DOHH2 (cell line): Measurements from ENCODE around the gene PACRG.

ENCODE experiments used
- H3F3A ChIP-seq: fragments of 200-600 bp; sonication (generic), shearing (Covaris generic); 2 replicates; pipeline ENCODE4 v1.6.0; 2016; ENCODE audit warnings: antibody characterized with exemption, mild to moderate bottlenecking; ENCODE audit not compliant: control insufficient read depth, insufficient read depth
- H3K27ac ChIP-seq: fragments of 200-600 bp; sonication (generic); 2 replicates; pipeline ENCODE4 v1.5.1; 2014; ENCODE audit warnings: low read depth, mild to moderate bottlenecking, low read length, moderate library complexity
- H3K27me3 ChIP-seq: fragments of 200-600 bp; sonication (generic); 2 replicates; pipeline ENCODE4 v1.6.1; 2014; ENCODE audit warnings: mild to moderate bottlenecking, low read length, mixed read lengths; ENCODE audit not compliant: control insufficient read depth
- H3K36me3 ChIP-seq: fragments of 200-600 bp; sonication (generic); 2 replicates; pipeline ENCODE4 v1.6.1; 2014; ENCODE audit warnings: mild to moderate bottlenecking, low read length, moderate library complexity, mixed read lengths; ENCODE audit not compliant: control insufficient read depth
- H3K4me1 ChIP-seq: fragments of 200-600 bp; sonication (generic); 2 replicates; pipeline ENCODE4 v1.6.1; 2014; ENCODE audit warnings: mild to moderate bottlenecking, low read length, mixed read lengths; ENCODE audit not compliant: control insufficient read depth
- H3K4me2 ChIP-seq: fragments of 200-600 bp; sonication (generic); 2 replicates; pipeline ENCODE4 v1.6.0; 2014; ENCODE audit warnings: mild to moderate bottlenecking, low read length, moderate library complexity
- H3K4me3 ChIP-seq: fragments of 200-600 bp; sonication (generic); 2 replicates; pipeline ENCODE4 v1.5.1; 2014; ENCODE audit warnings: mild to moderate bottlenecking, low read length, mixed read lengths
- H3K79me2 ChIP-seq: fragments of 200-600 bp; sonication (generic); 2 replicates; pipeline ENCODE4 v1.6.1; 2014; ENCODE audit warnings: mild to moderate bottlenecking, low read length, mixed read lengths; ENCODE audit not compliant: control insufficient read depth
- H3K9me2 ChIP-seq: fragments of 200-600 bp; sonication (generic); replicated peaks from 2 replicates; pipeline ENCODE4 v1.6.1; 2014; ENCODE audit warnings: mild to moderate bottlenecking, low read length, mixed read lengths; ENCODE audit not compliant: control insufficient read depth
- H3K9me3 ChIP-seq: fragments of 200-600 bp; sonication (generic); 2 replicates; pipeline ENCODE4 v1.6.1; 2014; ENCODE audit warnings: antibody characterized with exemption, low read length, mixed read lengths; ENCODE audit not compliant: control insufficient read depth, insufficient read depth
- H4K20me1 ChIP-seq: fragments of 200-600 bp; sonication (generic); 2 replicates; pipeline ENCODE4 v1.6.0; 2014; ENCODE audit warnings: low read depth, mild to moderate bottlenecking, antibody characterized with exemption, low read length, moderate library complexity; ENCODE audit not compliant: control insufficient read depth, insufficient read depth
- CTCF ChIP-seq: fragments of 200-600 bp; sonication (generic); IDR thresholded peaks from one replicate; pipeline ENCODE4 v1.5.1; 2014; ENCODE audit warnings: antibody characterized with exemption, mild to moderate bottlenecking, low read depth, low read length; ENCODE audit not compliant: poor library complexity, severe bottlenecking
- EZH2phosphoT487 ChIP-seq: fragments of 200-600 bp; sonication (generic); IDR thresholded peaks from 2 replicates; pipeline ENCODE4 v1.6.1; 2017; ENCODE audit warnings: borderline replicate concordance, mild to moderate bottlenecking, antibody characterized with exemption, low read length, moderate library complexity, mixed read lengths

PACRG gene

DNA sequence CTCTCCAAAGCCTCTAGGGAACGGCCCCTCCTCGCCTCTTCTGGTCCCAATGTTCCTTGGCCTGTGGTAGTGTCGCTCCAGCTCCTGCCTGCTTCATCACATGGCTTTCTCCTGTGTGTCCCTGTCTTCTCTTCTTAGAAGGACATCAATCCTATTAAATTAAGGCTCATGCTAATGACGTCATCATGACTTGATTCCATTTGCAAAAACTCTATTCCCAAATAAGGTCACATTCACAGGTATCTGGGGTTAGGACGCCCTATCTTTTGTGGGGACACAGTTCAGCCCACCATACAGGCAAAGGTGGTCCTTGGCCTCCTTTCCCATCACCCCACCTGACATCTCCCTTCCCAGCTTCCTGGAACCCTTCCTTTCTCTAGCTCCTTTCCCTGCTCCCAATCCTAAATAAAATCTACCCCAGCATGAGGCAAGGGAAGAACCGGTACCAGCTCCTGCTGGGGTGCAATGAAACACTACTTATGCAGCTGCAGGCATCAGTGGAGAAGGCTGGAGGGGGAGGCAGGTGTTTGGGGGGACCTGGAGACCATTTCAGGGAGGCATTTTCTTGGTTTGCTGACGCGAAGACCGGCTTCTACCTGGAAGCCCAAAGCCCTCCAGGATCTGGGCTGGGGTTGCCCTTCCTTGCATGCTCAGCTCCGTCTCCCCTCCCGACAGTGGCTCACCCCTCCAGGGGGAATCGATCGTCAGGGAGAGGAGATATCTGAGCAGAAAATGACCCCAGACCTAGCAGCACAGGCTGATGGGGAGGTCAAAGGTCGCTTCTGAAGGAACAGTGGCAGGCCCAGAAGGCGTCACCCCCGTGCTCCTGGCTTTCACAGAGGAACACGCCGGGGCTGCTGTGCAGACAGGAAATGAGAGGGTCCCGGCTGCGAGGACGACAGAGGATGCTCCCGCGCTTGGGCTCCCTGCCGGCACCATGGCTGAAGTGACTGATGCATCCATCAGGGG, 615.1 kb downstream of the PACRG start:
- no peaks in the 10 kb centered on the region for H3K79me2 ChIP-seq
- H3K27ac ChIP-seq: no peak overlapping the region
- H3K36me3 ChIP-seq: no peaks in the 10 kb centered on the region
- H3F3A ChIP-seq: no peaks in the 10 kb centered on the region
- TF ChIP-seq EZH2phosphoT487 (no peak), CTCF (no peak)
- H3K4me1 ChIP-seq: no peaks in the 10 kb centered on the region
- no peaks in the 10 kb centered on the region for H3K27me3 ChIP-seq
- no peak overlapping the region for H3K4me2 ChIP-seq
- H3K9me2 ChIP-seq: no peaks in the 10 kb centered on the region
- no peaks in the 10 kb centered on the region for H4K20me1 ChIP-seq
- H3K9me3 ChIP-seq: no peaks in the 10 kb centered on the region
- H3K4me3 ChIP-seq: no peak overlapping the region

DNA sequence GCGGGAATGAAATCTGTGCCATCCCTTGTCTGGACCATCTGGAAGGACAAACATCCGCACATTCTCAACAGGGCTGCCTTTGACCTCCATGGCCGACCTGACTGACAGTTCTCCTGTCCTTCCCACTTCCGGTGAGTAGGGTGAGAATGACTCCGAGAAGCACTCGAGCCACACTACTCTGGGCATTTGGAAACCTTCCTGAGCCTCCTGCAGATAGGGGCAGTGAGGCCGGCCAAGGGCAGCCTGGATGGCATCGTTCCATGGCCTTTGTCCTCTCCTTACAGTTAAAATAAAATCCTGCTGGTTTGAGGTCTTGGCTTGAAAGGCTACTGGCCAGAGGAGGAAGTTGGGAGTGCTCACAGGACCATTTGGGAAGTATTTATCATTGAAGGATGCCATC, 615.8 kb downstream of the PACRG start:
- no peaks in the 10 kb centered on the region for H3K27me3 ChIP-seq
- no peaks in the 10 kb centered on the region for H4K20me1 ChIP-seq
- H3K27ac ChIP-seq: no peak overlapping the region
- H3K36me3 ChIP-seq: no peaks in the 10 kb centered on the region
- no peaks in the 10 kb centered on the region for H3K9me2 ChIP-seq
- H3K4me2 ChIP-seq: no peak overlapping the region
- no peaks in the 10 kb centered on the region for H3K4me1 ChIP-seq
- TF ChIP-seq EZH2phosphoT487 (no peak), CTCF (no peak)
- no peaks in the 10 kb centered on the region for H3K79me2 ChIP-seq
- no peak overlapping the region for H3K4me3 ChIP-seq
- no peaks in the 10 kb centered on the region for H3F3A ChIP-seq
- H3K9me3 ChIP-seq: no peaks in the 10 kb centered on the region

DNA sequence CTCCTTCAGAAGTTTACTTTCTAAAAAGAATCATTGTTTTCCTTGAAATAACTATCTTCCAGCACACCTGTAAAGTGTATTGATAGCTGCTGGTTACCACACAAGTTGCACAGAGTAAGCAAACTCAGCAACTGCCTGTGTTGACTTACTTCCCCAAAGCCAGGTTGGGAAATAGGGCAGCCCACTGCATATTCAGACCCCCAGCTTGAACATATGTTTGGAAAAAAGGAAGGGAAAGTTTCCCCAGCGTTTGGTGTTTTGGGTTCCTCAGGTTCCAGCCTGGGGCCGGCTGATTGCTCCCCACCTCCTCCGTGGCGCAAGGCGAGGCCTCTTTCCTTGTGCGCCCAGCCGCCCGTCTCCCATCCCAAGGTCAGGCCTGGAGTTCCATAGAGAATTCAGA, 616.6 kb downstream of the PACRG start:
- no peaks in the 10 kb centered on the region for H3K36me3 ChIP-seq
- H3K27ac ChIP-seq: no peak overlapping the region
- TF ChIP-seq CTCF (no peak), EZH2phosphoT487 (no peak)
- no peaks in the 10 kb centered on the region for H3K4me1 ChIP-seq
- no peaks in the 10 kb centered on the region for H3K27me3 ChIP-seq
- H3K4me3 ChIP-seq: no peak overlapping the region
- H3K9me3 ChIP-seq: no peaks in the 10 kb centered on the region
- H3K4me2 ChIP-seq: no peak overlapping the region
- H3K9me2 ChIP-seq: no peaks in the 10 kb centered on the region
- no peaks in the 10 kb centered on the region for H3F3A ChIP-seq
- no peaks in the 10 kb centered on the region for H4K20me1 ChIP-seq
- H3K79me2 ChIP-seq: no peaks in the 10 kb centered on the region
